SK-N-SH (cell line): ENCODE measurements around the gene GRIK1. TPM values are rescaled to one million over a fixed set of nuclear protein-coding genes. Genes with fewer than 3 reads are reported as not detected.

ENCODE experiments used
- CTCF ChIA-PET: fragments of 300-600, 350-600 bp; formaldehyde crosslinking; extraction: SDS; loops from one replicate; lab custom pipeline; 2021; lab: Yijun Ruan, JAX
- POLR2A ChIA-PET: fragments of 350-600 bp; sonication (Branson Sonifier 250); formaldehyde crosslinking; extraction: SDS; loops from one replicate; lab custom pipeline; 2020; ENCODE audit warnings: antibody characterized with exemption, inconsistent platforms; lab: Yijun Ruan, JAX
- DNase-seq: peaks from one replicate; pipeline ENCODE4 v3.0.0; 2012
- H2AFZ ChIP-seq: fragments of 200-600 bp; sonication (generic); 2 replicates; pipeline ENCODE4 v1.8.1; 2016; ENCODE audit warnings: antibody characterized with exemption, mild to moderate bottlenecking, low read depth
- H3F3A ChIP-seq: fragments of 200-600 bp; sonication (generic); replicated peaks from 2 replicates; pipeline ENCODE3; 2016; ENCODE audit warnings: antibody characterized with exemption, mild to moderate bottlenecking; ENCODE audit not compliant: insufficient read depth
- H3K27ac ChIP-seq, 2 experiments: fragments of 200-500 bp in 1 of 2; fragments of 200-600 bp in 1 of 2; sonication (Bioruptor generic) in 1 of 2; sonication (generic), shearing (Covaris generic) in 1 of 2; 2 replicates each; pipeline versions ENCODE4 v1.5.1 to v1.6.1; 2014 to 2016; ENCODE audit warnings: low read depth in 2 of 2, inconsistent platforms in 1 of 2, low read length in 1 of 2, mild to moderate bottlenecking in 1 of 2, mixed read lengths in 1 of 2
- H3K27me3 ChIP-seq: fragments of 200-600 bp; sonication (generic), shearing (Covaris generic); 2 replicates; pipeline ENCODE4 v1.6.1; 2016; ENCODE audit warnings: mixed run types; ENCODE audit not compliant: insufficient read depth
- H3K36me3 ChIP-seq, 2 experiments: fragments of 200-500 bp in 1 of 2; fragments of 200-600 bp in 1 of 2; sonication (Bioruptor generic) in 1 of 2; sonication (generic) in 1 of 2; replicated peaks in 1 of 2; 2 replicates each; pipeline versions ENCODE3 to v1.5.1; 2014 to 2016; ENCODE audit warnings: low read length in 1 of 2, mild to moderate bottlenecking in 1 of 2; ENCODE audit not compliant: insufficient read depth in 2 of 2, control insufficient read depth in 1 of 2
- H3K4me1 ChIP-seq, 2 experiments: fragments of 200-500 bp in 1 of 2; fragments of 200-600 bp in 1 of 2; sonication (Bioruptor generic) in 1 of 2; sonication (generic), shearing (Covaris generic) in 1 of 2; 2 replicates each; pipeline versions ENCODE4 v1.5.1 to v1.6.1; 2014 to 2016; ENCODE audit warnings: low read depth in 1 of 2, low read length in 1 of 2, mixed run types in 1 of 2; ENCODE audit not compliant: insufficient read depth in 2 of 2, control insufficient read depth in 1 of 2
- H3K4me2 ChIP-seq: fragments of 200-600 bp; sonication (generic), shearing (Covaris generic); 2 replicates; pipeline ENCODE4 v1.6.1; 2017; ENCODE audit warnings: mixed run types
- H3K4me3 ChIP-seq, 2 experiments: fragments of 200-500 bp in 1 of 2; fragments of 200-600 bp in 1 of 2; sonication (Bioruptor generic) in 1 of 2; sonication (generic), shearing (Covaris generic) in 1 of 2; 2 replicates each; pipeline versions ENCODE4 v1.5.1 to v1.8.1; 2014 to 2016; ENCODE audit warnings: low read depth in 2 of 2, inconsistent platforms in 1 of 2, low read length in 1 of 2, mild to moderate bottlenecking in 1 of 2, mixed read lengths in 1 of 2, moderate library complexity in 1 of 2
- H3K79me2 ChIP-seq: fragments of 200-600 bp; sonication (generic); 2 replicates; pipeline ENCODE4 v1.8.1; 2017; ENCODE audit warnings: mild to moderate bottlenecking; ENCODE audit not compliant: insufficient read depth
- H3K9ac ChIP-seq: fragments of 200-600 bp; sonication (generic); 2 replicates; pipeline ENCODE4 v1.6.1; 2017; ENCODE audit warnings: mixed run types
- H3K9me2 ChIP-seq: fragments of 200-600 bp; sonication (generic); 2 replicates; pipeline ENCODE4 v1.6.1; 2017; ENCODE audit warnings: mixed run types
- H3K9me3 ChIP-seq: fragments of 200-600 bp; sonication (generic); 2 replicates; pipeline ENCODE4 v1.6.1; 2017; ENCODE audit warnings: mixed run types, mild to moderate bottlenecking, moderate library complexity
- H4K20me1 ChIP-seq: fragments of 200-600 bp; sonication (generic); 2 replicates; pipeline ENCODE4 v1.6.1; 2017; ENCODE audit warnings: mild to moderate bottlenecking, mixed run types; ENCODE audit not compliant: insufficient read depth
- CHD2 ChIP-seq: fragments of 150-350 bp; IDR thresholded peaks from 2 replicates; pipeline ENCODE4 v1.6.1; 2018; ENCODE audit warnings: low read length; ENCODE audit not compliant: partially characterized antibody
- ELF1 ChIP-seq: IDR thresholded peaks from 2 replicates; pipeline ENCODE4 v1.4.0; 2012
- EP300 ChIP-seq, 2 experiments: IDR thresholded peaks; 2 replicates each; pipeline versions ENCODE4 v1.4.0 to v1.6.1; 2012; ENCODE audit warnings: borderline replicate concordance in 1 of 2, low read depth in 1 of 2, low read length in 1 of 2
- EZH2phosphoT487 ChIP-seq: fragments of 200-600 bp; sonication (generic); IDR thresholded peaks from 2 replicates; pipeline ENCODE4 v1.6.1; 2017; ENCODE audit warnings: low read depth, mixed run types, mild to moderate bottlenecking, antibody characterized with exemption, moderate library complexity, borderline replicate concordance
- FOXJ3 ChIP-seq: sonication (generic); formaldehyde crosslinking; IDR thresholded peaks from 2 replicates; pipeline ENCODE4 v1.5.1; 2020; ENCODE audit warnings: mild to moderate bottlenecking, missing genetic modification reagents
- FOXM1 ChIP-seq: IDR thresholded peaks from 2 replicates; pipeline ENCODE4 v1.4.0; 2012; ENCODE audit warnings: low read depth, mild to moderate bottlenecking
- GATA2 ChIP-seq: sonication (generic); formaldehyde crosslinking; IDR thresholded peaks from 2 replicates; pipeline ENCODE4 v1.5.0; 2020; ENCODE audit warnings: mild to moderate bottlenecking, missing genetic modification reagents
- JUND ChIP-seq: IDR thresholded peaks from 2 replicates; pipeline ENCODE4 v1.4.0; 2012
- MEF2A ChIP-seq: IDR thresholded peaks from 2 replicates; pipeline ENCODE4 v1.4.0; 2012; ENCODE audit warnings: low read depth, borderline replicate concordance
- MXI1 ChIP-seq: IDR thresholded peaks from 2 replicates; pipeline ENCODE4 v1.6.1; 2012; ENCODE audit warnings: mild to moderate bottlenecking, low read depth, low read length, improper control_type of control experiment
- NRF1 ChIP-seq: IDR thresholded peaks from 2 replicates; pipeline ENCODE4 v1.6.1; 2012; ENCODE audit warnings: low read depth, mild to moderate bottlenecking, low read length
- POLR2AphosphoS5 ChIP-seq: IDR thresholded peaks from 2 replicates; pipeline ENCODE4 v1.6.1; 2012; ENCODE audit warnings: low read depth, low read length
- RAD21 ChIP-seq: IDR thresholded peaks from 2 replicates; pipeline ENCODE4 v1.6.1; 2012; ENCODE audit warnings: mild to moderate bottlenecking, low read length
- RCOR1 ChIP-seq: fragments of 150-350 bp; IDR thresholded peaks from 2 replicates; pipeline ENCODE4 v1.6.1; 2017; ENCODE audit warnings: antibody characterized with exemption, low read length
- RXRA ChIP-seq: IDR thresholded peaks from 2 replicates; pipeline ENCODE4 v1.4.0; 2012; ENCODE audit warnings: low read depth, mild to moderate bottlenecking, borderline replicate concordance
- SIN3A ChIP-seq: IDR thresholded peaks from 2 replicates; pipeline ENCODE4 v1.6.1; 2012; ENCODE audit warnings: low read depth, mild to moderate bottlenecking, low read length, moderate library complexity, borderline replicate concordance
- YY1 ChIP-seq: IDR thresholded peaks from 2 replicates; pipeline ENCODE4 v1.4.0; 2012; ENCODE audit warnings: low read depth, mild to moderate bottlenecking
- WGBS: methylation state at CpG from one replicate; pipeline ENCODE4 v1.1.6; 2017; ENCODE audit warnings: low lambda C conversion rate; 5-methylcytosine and 5-hydroxymethylcytosine counted together
- polyA plus RNA-seq, 3 experiments: library from polyadenylated mRNA; depleted of rRNA; stranded (reverse); fragments of >200 nt; gene quantifications; 2 replicates each; pipeline ENCODE4 v1.2.3, GENCODE V29; 2012
- TF ChIP-seq, protein P1 (sequence below): fragments of 150-350 bp; IDR thresholded peaks from 2 replicates; pipeline ENCODE4 v1.6.1; 2016; ENCODE audit warnings: mild to moderate bottlenecking, low read depth, low read length
- TF ChIP-seq, protein P2 (sequence below): fragments of 200-600 bp; sonication (generic); IDR thresholded peaks from 2 replicates; pipeline ENCODE4 v1.6.1; 2017; ENCODE audit warnings: antibody characterized with exemption, mild to moderate bottlenecking, moderate library complexity
- TF ChIP-seq, protein P3 (sequence below): IDR thresholded peaks from 2 replicates; pipeline ENCODE4 v1.4.0; 2012; ENCODE audit warnings: low read depth, borderline replicate concordance

GRIK1 gene
- polyA plus RNA-seq, 1 of the 3 experiments (the other 2 are of a cell fraction) = not detected

DNA sequence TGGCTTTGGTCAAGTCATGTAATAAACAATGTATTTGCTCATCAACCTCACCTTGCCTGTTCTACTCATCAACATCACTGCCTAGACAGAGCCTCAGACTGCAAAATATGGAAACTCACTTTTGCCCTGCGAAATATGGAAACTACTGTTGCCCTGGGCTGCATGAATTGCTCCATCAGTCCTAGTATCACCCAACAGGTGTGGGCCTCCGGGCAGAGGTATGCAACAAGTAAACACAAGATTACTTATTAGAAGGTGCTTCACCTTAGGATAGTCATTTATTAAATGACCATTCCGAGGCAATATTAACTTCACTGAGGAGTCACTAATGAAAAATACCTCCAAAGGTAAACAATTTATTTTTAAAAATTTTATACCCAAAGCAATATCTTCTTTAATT lies 354.3 kb downstream of the GRIK1 start:
- Histone ChIP-seq H3K79me2 (no peaks in the 10 kb centered on the region), H3K4me1 (no peaks in the 10 kb centered on the region), H3K9me3 (no peaks in the 10 kb centered on the region), H3K27me3 (no peaks in the 10 kb centered on the region), H3K27ac (no peak overlapping the region), H3K9me2 (no peaks in the 10 kb centered on the region), H3F3A (no peaks in the 10 kb centered on the region), H3K36me3 (no peaks in the 10 kb centered on the region), H2AFZ (no peak overlapping the region), H3K4me2 (no peak overlapping the region), H4K20me1 (no peaks in the 10 kb centered on the region), H3K4me3 (no peak overlapping the region), H3K9ac (no peak overlapping the region)
- CTCF ChIA-PET = no interaction called here
- no peak for DNase-seq
- 41% methylated on average over 3 of the region's 3 CpGs for WGBS
- TF ChIP-seq RXRA (no peak), JUND (no peak), GATA2 (CRISPR knock-in tag) (no peak), YY1 (no peak), EP300 (IDR thresholded peaks at IDR 0.05; ENCODE audit: borderline replicate concordance in 1 of 2, low read depth in 1 of 2, low read length in 1 of 2) (no peak), NRF1 (no peak), RAD21 (no peak), ELF1 (no peak), MEF2A (no peak), EZH2phosphoT487 (no peak), FOXJ3 (CRISPR knock-in tag) (no peak), SIN3A (no peak), POLR2AphosphoS5 (no peak), RCOR1 (no peak), CHD2 (no peak)
- TF ChIP-seq, protein P1, sequence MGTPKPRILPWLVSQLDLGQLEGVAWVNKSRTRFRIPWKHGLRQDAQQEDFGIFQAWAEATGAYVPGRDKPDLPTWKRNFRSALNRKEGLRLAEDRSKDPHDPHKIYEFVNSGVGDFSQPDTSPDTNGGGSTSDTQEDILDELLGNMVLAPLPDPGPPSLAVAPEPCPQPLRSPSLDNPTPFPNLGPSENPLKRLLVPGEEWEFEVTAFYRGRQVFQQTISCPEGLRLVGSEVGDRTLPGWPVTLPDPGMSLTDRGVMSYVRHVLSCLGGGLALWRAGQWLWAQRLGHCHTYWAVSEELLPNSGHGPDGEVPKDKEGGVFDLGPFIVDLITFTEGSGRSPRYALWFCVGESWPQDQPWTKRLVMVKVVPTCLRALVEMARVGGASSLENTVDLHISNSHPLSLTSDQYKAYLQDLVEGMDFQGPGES = no peak
- TF ChIP-seq, protein P2, sequence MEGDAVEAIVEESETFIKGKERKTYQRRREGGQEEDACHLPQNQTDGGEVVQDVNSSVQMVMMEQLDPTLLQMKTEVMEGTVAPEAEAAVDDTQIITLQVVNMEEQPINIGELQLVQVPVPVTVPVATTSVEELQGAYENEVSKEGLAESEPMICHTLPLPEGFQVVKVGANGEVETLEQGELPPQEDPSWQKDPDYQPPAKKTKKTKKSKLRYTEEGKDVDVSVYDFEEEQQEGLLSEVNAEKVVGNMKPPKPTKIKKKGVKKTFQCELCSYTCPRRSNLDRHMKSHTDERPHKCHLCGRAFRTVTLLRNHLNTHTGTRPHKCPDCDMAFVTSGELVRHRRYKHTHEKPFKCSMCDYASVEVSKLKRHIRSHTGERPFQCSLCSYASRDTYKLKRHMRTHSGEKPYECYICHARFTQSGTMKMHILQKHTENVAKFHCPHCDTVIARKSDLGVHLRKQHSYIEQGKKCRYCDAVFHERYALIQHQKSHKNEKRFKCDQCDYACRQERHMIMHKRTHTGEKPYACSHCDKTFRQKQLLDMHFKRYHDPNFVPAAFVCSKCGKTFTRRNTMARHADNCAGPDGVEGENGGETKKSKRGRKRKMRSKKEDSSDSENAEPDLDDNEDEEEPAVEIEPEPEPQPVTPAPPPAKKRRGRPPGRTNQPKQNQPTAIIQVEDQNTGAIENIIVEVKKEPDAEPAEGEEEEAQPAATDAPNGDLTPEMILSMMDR = no peak
- POLR2A ChIA-PET = no interaction called here

DNA sequence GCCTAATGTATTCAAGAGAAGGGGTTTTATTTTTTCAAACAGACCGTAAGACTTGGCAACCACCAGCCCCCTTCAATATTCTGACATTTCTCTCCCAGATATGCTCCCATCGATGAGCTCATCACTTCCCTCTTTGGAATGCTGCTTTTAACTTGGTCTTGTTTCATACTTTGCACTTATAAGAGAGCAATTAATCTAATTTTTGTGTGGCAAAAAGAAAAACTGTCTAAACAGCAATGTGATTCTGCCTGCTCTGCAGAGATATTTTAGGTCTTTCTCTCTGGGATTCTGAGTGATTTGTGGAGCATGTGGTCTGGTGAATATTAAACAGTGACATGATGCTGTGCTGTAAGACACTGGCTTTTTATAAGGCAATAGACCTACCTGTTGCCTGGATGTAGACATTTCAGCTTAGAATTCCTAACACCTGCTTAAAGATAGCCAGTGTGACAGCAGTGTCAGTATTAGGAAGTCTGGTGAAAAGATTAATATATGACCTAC lies 356.3 kb downstream of the GRIK1 start:
- Histone ChIP-seq H3K9me2 (no peaks in the 10 kb centered on the region), H3F3A (no peaks in the 10 kb centered on the region), H3K27ac (no peak overlapping the region), H3K79me2 (no peaks in the 10 kb centered on the region), H3K4me1 (peaks cover 0 to 2% of the 10 kb centered on the region in 2 experiments; a peak in 1 of 4 replicates), H3K9me3 (no peaks in the 10 kb centered on the region), H3K27me3 (no peaks in the 10 kb centered on the region), H3K4me2 (no peak overlapping the region), H3K9ac (no peak overlapping the region), H2AFZ (no peak overlapping the region), H4K20me1 (no peaks in the 10 kb centered on the region), H3K4me3 (no peak overlapping the region), H3K36me3 (no peaks in the 10 kb centered on the region)
- TF ChIP-seq POLR2AphosphoS5 (no peak), MXI1 (no peak), EP300 (IDR thresholded peaks at IDR 0.05; ENCODE audit: borderline replicate concordance in 1 of 2, low read depth in 1 of 2, low read length in 1 of 2) (no peak), MEF2A (no peak), JUND (no peak), YY1 (no peak), NRF1 (no peak), FOXM1 (no peak)
- TF ChIP-seq, protein P3, sequence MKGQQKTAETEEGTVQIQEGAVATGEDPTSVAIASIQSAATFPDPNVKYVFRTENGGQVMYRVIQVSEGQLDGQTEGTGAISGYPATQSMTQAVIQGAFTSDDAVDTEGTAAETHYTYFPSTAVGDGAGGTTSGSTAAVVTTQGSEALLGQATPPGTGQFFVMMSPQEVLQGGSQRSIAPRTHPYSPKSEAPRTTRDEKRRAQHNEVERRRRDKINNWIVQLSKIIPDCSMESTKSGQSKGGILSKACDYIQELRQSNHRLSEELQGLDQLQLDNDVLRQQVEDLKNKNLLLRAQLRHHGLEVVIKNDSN = no peak
- TF ChIP-seq, protein P1 = no peak
- CTCF ChIA-PET = no interaction called here
- POLR2A ChIA-PET = no interaction called here
- no peak for DNase-seq
- 49% methylated on average over 2 of the region's 2 CpGs for WGBS
